Measurements from ENCODE around the gene ZNF793.

Gene ZNF793

DNA sequence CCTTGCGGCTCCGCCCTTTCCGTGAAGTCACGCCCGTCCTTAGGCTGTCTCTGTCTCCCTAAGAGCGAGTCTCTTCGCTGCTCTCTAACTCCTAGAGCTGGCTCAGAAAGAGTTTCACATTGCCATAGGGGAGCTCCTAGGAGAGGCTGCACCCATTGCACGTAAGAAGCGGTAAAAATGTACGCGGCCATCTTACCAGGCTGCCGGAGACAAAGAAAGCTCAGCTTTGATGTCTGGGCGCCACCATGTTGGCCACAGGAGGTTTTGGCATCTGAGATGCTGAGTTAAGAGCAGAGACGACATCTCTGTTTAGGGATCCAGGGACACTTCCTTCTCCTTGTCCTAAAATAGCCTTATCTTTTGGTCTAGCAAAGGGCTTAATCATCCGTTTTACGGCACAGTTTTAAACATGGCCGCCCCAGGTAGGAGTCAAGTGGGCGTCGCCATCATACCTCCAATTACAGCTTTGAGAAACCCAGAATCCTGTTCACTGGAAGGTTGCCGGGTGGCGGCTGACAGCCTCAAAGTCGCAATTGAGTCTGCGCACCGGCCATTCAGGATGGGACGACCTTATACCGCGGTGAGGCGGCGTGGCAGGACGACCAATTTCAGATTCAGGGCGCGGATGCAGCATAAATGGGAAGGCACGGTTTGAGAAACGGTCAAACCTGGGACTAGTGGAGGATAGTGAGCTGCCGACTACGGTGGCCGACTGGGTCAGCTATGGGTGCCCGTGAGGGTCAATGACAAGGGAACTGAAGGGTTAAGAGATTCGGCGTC, at the start of gene ZNF793:
Gene ZNF793, plus strand, starts transcription at position 553 of the 780 bp plus-strand sequence. CDS start 16,501 bp downstream, outside the sequence.
- no peak for FAIRE-seq

DNA sequence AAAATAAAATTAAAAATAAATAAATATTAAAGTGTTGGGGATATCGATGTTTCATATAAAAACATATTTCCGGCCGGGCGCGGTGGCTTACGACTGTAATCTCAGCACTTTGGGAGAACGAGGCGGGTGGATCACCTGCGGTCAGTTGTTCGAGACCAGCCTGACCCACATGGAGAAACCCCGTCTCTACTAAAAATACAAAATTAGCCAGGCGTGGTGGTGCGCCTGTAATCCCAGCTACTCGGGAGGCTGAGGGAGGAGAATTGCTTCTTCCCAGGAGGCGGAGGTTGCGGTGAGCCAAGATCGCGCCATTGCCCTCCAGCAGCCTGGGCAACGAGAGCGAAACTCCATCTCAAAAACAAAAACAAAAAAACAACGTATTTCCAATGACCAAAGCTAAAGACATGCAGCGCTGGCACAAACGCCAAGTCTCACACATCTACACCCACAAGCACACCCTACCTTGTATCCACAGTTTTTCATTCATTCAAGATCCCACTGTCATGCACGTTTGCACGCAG, 40.4 kb upstream of the ZNF793 start:
- FAIRE-seq, result no peak

DNA sequence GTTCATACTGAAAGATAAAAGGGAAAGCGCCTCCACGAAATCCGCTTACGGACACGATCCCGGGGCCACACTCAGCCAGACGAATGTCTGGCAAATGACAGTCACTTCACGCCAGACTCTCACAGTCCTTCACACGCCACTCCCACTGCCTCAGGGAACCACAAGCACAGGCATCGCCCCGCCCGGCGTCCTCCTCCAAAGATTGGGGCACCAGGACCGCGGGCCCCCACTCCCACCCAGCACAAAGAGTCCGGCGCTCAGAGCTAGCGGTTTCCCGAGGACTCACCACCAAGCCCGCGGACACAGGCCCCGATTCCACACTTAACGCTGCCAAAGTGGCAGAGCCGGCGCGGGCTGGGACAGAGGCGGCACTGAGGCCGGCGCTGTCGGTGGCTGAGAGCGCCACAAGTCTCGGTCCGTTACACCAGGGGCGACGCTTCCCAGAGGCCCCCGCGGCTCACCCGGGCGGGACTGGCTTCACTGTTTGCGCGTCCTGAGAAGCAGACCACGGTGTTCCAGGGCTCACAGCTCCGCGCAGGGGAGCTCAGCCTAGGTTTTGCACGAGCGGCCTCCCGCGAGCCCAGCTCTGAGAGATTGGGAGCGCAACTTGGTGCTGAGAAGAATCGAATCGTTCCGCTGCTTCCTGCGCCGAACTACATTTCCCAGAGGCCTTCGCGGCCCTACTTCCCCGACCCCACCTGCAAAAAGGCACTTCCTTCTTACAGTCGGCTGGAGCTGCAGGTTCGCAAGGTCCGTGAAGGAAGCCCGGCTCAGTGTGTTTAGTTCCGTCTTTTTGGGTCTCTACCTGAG, 39.7 kb upstream of the ZNF793 start, which contains the start of gene ZNF569:
Gene ZNF569, minus strand, starts transcription at position 647 of the 810 bp plus-strand sequence. CDS start 22,523 bp downstream, outside the sequence.
- FAIRE-seq, result no peak

DNA sequence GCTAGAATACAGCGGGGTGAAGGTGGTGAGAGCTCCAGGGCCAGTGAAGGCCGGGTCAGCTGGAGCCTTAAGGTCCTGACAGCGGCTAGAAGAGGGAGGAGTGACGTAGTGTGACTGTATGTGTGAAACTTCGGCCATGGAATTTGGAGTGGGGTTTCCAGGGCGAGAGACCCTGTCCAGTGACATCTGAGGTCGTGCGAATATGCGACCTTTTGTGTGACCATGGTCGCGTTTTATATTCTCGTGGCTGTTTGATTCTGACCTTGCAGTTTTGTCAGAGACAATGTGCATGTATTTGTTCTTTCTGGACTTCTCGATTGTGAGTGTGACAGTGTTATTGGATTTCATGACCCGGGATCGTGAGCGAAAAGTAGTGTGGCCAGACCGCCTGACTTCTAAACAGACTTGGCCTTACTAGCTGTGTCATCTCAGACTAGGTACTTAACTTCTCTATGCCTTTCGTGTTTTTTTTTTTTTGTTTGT, 39.1 kb upstream of the ZNF793 start:
- no peak for FAIRE-seq

DNA sequence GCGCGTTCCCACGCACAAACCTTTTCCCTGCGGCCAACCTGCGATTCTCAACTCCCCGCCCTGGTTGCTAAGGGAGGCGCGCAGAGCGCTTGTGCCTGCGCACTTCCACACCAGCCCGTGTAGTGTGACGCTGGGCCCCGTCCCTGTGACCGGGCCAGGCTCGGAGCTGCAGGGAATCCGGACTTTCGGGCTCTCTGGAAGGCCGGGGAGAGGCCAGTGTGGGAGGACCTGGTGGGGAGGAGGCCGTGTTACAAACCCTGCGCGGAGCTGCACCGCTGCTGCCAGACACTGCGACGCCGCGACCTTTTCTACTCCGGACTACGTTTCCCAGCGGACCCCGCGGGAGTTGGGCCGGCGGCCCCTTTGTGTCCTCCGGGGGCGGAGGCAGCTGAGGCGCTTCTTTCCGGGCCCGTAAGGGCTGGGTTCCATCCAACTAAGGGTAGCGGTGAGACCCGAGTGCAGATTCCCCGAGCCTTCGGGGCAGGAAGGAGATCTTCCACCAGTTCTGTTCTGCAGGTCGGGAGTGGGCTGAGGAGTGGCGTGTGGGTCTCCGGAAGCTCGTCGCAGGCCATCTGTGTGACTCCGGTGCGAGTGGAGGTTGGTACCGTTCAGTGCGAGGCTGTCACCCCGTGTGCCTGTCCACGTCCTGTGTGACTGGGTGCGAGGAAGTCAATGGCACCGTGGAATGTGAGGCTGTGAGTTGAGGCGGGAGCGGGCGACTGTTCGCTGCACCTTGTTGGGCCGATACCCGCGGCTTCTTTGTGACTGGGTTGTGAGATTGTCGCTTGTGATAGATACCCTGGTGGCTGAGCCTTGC, 37.6 kb upstream of the ZNF793 start, which contains the start of gene ZNF570:
Gene ZNF570, plus strand, starts transcription at position 396 of the 817 bp plus-strand sequence. CDS start 999 bp downstream, outside the sequence.
- FAIRE-seq, result no peak

DNA sequence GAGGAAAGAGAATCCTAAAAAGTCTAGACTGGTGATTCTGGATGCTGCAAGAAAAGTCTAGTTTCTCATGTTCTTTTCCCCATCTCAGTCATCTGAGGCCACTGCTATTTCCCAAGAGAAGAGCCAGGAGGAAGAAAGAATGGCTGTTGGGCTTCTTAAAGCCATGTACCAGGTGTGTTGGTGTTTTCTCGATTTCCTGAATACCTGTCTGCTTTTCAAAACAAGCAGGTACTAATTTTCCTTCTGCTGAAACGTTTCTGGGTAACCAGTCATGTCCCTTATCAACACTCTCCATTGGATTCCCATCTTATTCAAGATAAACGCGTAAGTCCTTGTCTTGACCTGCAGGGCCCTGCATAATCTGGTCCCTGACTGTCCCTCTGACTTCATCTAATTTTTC, 36.5 kb upstream of the ZNF793 start:
- FAIRE-seq, result no peak

DNA sequence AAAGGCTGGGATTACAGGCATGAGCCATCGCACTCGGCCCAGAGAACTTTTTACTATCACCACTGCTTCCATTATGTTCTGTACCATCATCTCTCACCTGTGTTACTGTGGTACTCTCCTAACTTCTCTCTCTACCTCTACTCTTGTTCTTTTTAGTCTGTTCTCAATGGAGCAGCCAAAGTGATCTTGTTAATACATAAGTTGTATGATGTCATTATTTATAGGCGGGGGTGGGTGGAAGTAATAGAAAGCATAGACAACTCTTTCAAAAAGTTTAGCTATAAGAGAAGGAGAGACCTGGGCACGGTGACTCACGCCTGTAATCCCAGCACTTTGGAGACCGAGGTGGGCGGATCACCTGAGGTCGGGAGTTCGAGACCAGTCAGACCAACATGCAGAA, 34.6 kb upstream of the ZNF793 start:
- no peak for FAIRE-seq

DNA sequence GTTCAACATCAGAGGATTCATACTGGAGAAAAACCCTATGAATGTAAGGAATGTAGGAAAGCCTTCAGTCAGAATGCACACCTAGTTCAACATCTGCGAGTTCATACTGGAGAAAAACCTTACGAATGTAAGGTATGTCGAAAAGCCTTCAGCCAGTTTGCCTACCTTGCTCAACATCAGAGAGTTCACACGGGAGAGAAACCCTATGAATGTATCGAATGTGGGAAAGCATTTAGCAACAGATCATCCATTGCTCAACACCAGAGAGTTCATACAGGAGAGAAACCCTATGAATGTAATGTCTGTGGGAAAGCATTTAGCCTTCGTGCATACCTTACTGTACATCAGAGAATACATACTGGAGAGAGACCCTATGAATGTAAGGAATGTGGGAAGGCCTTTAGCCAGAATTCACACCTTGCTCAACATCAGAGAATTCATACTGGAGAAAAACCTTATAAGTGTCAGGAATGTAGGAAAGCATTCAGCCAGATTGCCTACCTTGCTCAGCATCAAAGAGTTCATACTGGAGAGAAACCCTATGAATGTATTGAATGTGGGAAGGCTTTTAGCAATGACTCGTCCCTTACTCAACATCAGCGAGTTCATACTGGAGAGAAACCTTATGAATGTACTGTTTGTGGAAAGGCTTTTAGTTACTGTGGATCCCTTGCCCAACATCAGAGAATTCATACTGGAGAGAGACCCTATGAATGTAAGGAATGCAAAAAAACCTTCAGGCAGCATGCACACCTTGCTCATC, 22.2 kb upstream of the ZNF793 start:
- FAIRE-seq, result no peak

DNA sequence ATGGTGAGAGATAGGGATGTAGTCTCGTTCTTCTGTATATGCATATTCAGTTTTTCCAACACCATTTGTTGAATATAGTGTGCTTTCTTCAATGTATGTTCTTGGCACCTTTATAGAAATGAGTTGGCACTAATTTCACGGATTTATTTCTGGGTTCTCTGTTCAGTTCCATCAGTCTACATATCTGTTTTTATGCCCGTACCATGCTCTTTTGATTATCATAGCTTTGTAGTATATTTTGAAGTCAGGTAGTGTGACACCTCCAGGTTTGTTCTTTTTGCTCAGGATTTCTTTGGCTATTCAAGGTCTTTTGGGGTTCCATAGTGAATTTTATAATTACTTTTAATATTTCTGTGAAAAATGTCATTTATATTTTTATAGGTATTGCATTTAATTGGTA, 14.5 kb upstream of the ZNF793 start:
- no peak for FAIRE-seq

DNA sequence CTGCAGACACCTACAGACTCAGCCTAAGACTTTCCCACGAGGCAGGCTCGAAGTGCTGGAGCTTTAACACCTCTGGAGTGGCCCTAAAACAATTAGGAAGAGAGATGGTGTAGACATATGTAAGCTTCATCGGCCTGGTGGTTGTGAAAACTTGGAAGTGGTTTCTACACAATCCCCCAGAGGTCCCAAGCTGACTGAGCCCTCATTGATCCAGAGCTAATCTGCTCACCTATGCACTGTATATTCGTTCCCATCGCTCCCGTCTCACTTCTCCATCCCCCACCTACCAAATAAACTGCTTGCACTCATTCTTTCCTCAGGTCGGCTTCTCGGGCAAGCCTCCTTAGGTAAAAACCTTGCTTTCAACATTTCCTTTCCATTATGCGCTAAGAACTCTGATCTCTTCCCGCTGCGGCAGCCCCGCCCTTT, 767 bp upstream of the ZNF793 start:
- FAIRE-seq, result no peak

DNA sequence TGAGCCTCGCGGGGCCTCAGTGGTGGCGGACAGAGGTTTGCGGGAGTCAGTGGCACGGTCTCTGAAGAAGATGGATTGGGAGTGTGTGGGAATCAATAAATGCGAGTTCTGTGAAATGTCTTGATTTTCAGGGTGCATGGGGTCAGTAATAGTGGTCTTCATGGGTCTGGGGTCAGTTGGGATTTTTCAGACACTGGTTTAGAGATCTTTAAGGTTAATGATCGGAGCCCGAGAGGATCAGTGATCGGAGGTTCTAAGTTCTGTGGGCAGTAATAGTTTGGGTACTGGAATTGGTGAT, 377 bp downstream of the ZNF793 start:
- no peak for FAIRE-seq

DNA sequence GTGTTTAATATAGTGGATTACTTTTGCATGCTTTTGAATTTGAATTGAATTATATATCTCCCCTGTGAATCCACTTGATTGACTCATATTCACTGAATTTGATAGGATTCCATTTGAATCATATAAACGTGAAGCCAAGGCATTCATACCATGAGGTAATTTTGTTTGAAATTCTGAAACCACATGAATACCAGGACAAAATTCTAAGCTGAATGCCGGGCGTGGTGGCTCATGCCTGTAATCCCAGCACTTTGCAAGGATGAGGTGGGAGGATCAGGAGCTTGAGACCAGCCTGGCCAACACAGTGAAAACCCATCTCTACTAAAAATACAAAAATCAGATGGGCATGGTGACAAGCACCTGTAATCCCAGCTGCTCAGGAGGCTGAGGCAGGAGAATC, 4.4 kb downstream of the ZNF793 start:
- FAIRE-seq, result no peak

DNA sequence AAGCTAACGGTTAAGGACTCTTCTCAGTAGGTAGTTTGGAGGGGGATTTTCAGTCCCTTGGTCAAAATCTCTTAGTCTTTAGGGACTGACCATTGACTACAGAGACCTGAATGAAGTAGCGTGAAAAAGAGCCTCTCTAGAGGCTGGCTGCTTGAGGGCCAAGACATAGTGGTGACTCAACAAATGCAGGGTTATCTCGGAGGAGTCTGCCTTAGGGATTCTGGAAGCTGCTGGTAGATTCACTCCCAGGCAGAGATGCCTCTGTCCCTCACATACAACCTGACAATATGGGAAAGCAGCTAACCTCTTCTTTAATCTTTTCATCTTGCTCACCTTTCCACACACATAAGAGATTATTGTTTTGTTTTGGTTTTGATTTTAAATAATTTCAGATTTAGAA, 5.1 kb downstream of the ZNF793 start:
- FAIRE-seq, result no peak

DNA sequence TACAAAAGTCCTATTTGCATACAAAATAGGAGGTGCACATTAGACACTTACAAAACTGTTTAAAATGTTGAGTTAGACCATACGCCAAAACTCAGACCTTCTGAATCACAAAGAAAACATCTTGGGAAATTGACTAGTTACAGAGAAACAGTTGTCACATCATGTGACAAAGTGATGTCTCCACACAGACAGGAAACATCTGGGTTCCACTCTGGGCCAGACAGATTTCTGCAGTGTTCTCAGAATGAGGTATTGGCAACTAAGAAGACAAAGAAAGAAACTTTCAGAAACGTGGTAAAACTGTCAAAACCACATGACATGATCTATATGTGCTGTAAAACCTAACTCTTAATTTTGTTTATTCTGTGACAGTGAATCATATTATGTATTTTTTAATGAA, 6.7 kb downstream of the ZNF793 start:
- FAIRE-seq, result no peak

DNA sequence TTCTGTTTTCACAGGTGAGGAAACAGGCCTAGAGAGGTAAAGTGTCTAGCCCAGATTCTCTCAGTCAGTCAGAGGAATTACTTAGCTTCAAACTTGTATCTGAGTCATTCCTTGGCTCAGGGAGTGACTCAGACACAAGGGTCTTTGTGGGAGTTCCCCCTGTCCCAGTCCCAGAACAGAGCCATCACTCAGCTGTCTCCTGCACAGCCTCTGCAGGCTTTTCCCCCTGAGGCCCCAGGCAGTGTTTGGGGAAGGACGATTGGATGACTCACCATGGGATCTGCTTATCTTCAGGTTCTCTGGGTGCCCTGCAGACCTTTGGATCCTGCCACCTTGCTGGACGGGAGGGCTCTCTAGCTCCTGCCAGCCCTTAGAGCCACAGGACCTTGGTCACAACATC, 13.2 kb downstream of the ZNF793 start:
- FAIRE-seq, result no peak

DNA sequence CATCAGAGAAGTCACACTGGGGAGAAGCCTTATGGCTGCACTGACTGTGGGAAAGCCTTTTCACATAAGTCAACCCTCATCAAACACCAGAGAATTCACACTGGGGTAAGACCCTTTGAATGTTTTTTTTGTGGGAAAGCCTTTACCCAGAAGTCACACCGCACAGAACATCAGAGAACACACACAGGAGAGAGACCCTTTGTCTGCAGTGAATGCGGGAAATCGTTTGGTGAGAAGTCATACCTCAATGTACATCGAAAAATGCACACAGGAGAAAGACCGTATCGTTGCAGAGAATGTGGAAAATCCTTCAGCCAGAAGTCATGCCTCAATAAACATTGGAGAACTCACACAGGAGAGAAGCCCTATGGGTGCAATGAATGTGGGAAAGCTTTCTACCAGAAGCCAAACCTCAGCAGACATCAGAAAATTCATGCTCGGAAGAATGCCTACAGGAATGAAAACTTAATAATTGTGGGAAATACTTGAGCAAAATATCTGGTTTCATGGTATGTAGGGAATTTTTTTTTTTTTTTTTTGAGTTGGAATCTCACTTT, 30.7 kb downstream of the ZNF793 start:
- no peak for FAIRE-seq

DNA sequence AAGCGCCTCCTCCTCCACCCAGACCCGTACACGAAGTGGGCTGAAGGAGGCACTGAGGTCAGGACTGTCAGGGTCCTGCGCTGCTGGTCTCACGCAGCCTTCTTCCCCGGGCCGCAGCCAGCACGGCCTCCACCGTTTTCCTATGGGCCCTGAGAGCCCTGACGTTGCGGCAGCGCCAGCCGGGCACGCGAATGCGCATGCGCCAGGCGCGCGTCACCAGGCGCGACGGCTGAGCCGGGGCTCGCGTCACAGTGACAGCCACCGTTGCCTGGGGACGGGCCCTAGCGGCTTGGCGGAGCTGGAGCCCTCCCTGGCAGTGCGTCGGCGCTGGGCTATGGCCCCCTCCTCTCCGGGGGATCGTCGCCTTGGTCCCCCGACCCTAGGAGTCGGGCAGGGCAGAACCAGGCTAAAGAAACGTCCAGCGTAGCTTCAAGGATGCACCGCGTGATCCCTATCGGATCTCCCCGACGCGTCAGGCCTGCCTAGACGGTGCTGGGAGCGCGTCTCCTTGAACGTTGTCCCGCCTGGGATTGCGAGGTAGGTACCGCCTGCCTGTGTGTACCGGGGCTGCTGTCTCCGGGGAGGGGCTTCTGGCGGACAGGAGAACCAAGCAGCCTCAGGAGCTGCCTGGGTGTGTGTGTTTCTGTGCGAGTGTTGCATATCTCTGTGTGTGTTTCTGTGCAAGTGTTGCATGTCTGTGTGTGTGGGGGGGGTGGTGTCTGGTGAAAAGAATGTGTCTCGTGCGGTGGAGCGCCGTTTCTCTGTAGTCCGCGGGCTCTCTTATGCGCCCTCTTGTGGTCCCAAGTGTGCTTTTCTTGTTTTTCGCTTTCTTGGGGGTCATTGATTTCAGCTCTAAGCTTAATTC, 44.6 kb downstream of the ZNF793 start:
- no peak for FAIRE-seq

DNA sequence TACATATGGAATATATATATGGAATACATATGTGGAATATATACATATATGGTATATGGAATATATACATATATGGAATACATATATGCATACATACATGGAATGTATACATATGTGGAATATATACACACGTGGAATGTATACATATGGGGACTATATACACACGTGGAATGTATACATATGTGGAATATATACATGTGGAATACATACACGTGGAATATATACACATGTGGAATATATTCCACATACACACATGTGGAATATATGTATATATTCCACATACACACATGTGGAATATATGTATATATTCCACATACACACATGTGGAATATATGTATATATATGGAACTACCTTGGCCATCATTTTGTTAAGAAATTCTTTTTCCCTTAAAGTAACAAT, 56.8 kb downstream of the ZNF793 start:
- FAIRE-seq, result no peak

DNA sequence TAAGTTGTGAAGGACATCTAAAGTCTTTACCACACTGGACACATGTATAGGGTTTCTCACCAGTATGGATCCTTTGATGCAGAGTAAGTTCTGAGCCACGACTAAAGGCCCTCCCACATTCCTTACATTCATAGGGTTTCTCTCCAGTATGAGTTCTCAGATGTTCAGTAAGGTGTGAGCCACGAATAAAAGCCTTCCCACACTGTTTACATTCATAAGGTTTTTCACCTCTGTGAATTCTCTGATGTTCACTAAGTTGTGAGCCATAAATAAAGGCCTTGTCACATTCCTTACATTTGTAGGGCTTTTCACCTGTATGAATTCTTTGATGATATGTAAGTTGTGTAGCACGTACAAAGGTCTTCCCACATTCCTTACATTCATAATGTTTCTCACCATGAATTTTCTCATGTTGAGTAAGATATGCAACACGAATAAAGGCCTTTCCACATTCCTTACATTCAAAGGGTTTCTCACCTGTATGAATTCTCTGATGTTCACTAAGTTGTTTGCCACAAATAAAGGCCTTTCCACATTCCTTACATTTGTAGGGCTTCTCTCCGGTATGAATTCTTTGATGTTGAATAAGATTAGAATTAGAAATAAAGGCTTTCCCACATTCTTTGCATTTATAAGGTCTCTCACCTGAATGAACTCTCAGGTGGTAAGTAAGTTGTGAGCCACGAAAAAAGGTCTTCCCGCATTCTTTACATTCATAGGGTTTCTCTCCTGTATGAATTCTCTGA, 58.1 kb downstream of the ZNF793 start:
- no peak for FAIRE-seq

DNA sequence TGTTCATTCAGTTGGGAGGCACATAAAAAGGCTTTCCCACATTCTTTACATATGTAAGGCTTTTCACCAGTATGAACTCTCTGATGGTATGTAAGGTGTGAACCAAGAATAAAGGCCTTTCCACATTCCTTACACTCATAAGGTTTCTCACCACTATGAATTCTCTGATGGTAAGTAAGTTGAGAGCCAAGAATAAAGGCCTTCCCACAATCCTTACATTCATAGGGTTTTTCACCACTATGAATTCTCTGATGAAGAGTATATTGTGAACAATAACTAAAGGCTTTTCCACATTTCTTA, 58.6 kb downstream of the ZNF793 start:
- no peak for FAIRE-seq

All from G401.6 (cell line).